HG02642 (cell line): ENCODE results near the gene CHID1.

ENCODE experiments used
- ATAC-seq: cut with Tn5 transposase; IDR thresholded peaks from one replicate; pipeline ENCODE4 v1.9.1; 2021; ENCODE audit warnings: mild to moderate bottlenecking; ENCODE audit not compliant: unreplicated experiment, poor library complexity

Gene CHID1

DNA sequence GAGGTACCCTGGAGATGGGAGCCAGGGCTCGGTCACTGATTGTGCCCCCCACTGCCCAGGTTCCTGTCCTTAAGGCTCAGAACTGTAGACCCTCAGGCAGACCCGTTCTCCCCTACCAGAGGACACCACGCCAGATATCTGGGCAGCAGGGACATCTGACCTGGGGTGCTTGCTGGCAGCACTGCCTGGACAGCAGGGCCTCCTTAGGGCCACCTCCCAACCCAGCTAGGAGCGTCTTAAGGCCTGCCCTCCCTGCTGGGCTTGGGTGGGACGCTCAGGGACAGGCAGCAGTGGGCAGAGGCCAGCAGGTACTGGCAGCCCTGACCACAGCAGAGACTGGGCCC is 71.4 kb downstream of the CHID1 start:
- no peak for ATAC-seq

DNA sequence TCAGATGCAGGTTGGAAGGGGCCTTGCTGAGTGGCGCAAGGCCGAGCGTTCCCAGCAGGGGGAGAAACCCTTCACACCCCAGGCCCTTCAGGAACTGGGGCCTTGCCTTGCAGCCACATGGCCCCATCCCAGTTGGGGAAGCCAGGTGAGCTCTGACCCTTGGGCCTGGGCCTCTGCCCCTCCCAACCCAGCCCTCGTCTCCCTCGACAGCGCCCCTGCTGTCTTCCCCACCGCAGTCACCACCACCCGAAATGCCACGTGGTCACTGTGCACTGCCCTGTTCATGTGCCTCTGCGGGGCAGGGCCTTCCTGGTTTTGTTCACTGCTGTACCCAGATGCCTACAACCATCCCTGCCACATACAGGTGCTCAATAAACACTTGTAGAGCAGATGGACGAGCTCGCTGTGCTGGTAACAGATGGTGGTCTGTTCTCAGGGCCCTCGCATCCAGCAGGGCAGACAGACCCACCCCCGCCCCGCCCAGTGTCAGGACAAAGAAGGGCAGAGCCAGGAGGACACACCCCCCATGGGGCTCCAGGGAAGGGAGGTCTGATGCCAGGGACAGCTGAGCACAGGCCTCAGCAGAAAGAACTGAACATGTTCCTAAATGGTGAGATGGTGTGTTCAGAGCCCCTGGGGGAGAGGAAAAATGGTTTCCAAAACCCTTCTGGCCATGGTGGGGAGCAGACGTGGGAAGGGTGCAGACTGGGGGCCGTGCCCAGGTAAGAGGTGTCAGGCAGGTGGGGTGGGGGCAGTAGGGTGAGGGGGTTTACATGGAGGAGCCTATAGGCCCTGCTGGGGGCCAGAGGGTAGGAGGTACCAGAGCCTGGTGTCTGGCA is 72.0 kb downstream of the CHID1 start:
- ATAC-seq: no peak

DNA sequence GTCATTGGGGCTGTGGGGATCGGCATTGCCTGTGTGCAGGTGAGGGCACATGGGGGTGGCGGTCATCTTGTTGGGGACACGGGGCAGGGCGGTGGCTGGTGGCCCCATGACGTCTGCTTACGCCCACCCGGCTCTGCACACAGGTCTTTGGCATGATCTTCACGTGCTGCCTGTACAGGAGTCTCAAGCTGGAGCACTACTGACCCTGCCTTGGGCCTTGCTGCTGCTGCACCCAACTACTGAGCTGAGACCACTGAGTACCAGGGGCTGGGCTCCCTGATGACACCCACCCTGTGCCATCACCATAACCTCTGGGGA is 72.7 kb downstream of the CHID1 start:
- ATAC-seq: no peak

- no peak for ATAC-seq
These were observed 73.2 kb downstream of the CHID1 start for GRCh38 chr11:837189-837989.

GRCh38 chr11:836700-837099 is 73.9 kb downstream of the CHID1 start:
- ATAC-seq: no peak

- ATAC-seq: no peak
These were observed 74.3 kb downstream of the CHID1 start for GRCh38 chr11:836274-836673.

DNA sequence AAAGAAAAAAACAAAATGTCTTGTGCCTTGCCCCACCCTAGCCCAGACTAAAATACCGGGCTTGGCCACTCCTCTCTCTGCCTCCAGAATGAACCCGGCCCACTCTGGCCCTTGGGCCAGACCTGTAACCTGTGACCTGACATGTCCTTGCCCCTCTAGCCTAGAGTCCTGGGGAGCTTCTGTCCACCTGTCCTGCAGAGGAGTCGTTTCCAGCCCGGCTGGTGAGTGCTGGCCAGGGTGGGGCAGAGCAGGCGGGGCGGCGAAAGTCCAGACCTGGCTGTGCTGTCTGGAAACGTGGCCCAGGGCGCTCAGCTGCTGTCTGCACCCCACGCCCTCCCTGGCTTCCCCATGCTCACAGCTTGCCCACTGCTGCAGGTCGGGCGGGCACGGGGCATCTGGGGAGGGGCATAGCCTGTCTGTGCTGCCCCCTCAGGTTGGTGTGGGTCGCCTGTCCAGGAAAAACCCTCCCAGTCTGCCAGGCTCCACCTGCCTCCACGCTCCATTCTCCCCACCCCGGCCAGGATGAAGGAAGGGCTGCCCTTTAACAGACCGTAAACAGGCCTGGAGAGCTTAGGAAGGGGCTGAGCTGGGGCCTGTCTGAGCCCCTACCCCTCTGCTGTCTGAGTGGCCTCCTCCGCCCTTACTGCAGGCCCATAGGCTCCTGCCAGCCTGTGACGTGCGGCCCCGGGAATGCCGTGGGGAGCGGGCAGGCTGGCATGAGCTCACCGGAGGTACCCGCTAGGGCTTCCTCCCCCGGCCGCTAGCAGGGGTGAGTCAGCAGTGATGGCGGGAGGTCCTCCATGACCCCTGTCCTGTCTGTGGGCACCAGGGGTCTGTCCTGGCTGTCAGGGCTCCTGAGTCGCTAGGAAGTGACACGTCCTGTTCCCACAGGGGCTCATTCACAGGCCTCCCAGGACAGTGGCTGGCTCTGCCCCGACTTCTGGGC is 76.0 kb downstream of the CHID1 start:
- ATAC-seq: no peak

DNA sequence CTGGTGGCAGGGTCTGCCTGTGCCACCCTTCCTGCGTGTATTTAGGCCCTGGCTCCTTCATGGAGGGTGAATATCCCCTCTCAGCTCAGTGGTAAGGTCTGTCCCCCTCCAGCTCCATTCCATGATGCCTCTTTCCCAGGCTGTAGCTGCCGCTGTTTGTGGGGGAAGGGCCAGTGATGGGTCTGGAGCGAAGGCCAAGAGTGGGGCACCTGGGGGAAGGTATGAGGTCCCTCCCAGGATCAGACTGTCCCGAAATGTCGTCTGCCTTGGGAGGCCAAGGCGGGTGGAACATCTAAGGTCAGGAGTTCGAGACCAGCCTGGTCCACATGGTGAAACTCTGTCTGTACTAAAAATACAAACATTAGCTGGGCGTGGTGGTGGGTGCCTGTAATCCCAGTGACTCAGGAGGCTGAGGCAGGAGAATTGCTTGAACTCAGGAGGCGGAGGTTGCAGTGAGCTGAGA is 76.7 kb downstream of the CHID1 start:
- no peak for ATAC-seq

GRCh38 chr11:833114-833791 is 77.4 kb downstream of the CHID1 start:
- peak; percentile 24 for ATAC-seq

DNA sequence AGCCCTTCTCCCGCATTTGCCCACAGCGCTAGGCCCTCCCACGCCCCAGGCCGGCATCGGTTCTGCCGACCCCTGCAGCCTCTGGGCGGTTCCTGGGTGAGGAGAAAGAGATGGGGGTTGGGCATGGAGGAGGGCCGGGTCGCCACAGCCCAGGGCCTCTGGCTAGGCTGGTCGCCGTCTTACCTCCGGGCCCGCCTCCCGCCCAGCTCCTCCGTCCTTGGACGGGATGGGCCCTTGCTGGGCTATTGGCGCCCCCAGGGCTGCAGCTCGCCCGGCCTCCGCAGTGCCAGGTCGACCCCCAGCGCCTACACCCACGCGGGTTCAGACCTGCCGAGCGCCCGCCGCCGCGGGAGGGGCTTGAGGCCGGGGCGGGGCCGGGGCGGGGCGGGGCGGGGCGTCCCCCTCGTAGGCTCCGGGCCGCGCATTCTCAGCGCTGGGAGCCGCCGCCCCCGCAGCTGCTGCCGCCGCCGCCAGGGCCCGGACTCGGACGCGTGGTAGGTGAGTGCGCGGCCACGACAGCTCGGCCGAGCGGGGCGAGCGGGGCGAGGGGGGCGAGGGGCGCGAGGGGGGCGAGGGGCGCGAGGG is 78.0 kb downstream of the CHID1 start, which contains the start of gene CD151:
Gene CD151, plus strand, starts transcription at position 424 of the 585 bp plus-strand sequence. CDS start 3,118 bp downstream, outside the sequence.
- ATAC-seq: peak; percentile 46

GRCh38 chr11:831961-832528 is 78.6 kb downstream of the CHID1 start:
- no peak for ATAC-seq

DNA sequence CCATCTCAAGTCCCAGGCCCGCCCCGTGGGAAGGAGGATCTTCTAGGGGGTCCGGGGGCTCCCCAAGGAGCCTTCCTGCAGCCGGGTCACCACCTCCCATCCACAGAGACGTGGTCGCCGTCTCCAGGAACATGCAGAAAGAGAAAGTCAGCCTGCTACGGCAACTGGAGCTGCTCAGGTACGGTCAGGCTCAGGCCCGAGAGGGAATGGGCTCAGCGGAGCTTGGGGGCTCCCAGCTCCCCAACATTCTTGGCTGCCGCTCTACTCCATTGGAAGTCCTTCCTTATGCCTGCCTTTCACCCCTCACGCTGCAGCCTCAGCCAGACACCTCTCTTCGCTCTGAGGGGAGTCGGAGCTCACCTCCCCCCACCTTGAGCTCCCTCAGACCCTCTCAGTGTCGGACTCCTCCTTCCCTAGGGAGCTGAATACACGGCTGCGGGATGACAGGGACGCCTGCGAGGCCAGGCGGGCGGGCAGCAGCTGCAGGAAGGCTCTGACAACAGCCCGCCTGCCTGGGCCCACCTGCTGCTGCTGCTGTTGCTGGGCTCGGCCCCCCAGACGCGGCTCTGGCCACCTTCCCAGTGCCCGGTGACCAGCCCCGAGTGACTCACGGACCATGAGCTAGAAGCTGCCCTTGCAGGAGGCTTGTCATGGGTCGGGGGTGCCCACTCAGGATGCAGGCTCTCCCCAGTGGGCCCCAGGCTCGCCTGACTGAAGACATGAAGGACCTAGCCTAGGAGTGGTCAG is 79.3 kb downstream of the CHID1 start:
- no peak for ATAC-seq

DNA sequence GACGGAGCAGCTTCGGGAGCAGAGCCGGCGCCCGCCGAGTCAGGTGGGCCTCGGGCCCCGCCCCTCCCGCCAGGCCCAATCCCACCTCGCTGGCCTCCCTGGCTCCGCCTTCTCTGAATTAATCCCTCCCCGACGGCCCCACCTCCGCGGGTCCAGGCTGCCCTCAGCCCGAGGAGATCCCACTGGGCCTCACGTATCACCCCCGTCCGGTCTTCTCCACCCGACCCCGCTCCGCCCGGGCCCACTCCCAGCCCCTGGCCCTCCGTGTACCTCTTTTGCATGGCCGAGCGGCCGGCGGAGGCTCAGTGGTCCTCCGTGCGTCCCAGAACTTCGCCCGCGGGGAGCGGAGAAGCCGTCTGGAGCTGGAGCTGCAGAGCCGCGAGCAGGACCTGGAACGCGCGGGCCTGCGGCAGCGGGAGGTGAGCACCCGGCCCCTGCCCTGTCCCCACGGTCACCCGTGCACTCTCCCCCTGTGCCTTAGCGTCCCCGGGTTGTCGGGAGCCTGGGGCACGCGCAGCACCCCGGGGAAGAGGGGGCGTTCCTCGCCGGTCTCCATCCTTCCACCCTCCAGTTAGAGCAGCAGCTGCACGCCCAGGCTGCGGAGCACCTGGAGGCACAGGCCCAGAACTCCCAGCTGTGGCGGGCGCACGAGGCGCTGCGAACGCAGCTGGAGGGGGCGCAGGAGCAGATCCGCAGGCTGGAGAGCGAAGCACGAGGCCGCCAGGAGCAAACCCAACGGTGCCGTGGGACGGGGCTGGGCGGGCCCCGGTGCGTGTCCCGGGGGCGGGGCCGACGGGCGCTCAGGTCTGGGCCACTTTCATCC is 80.1 kb downstream of the CHID1 start:
- ATAC-seq: peak; percentile 29

DNA sequence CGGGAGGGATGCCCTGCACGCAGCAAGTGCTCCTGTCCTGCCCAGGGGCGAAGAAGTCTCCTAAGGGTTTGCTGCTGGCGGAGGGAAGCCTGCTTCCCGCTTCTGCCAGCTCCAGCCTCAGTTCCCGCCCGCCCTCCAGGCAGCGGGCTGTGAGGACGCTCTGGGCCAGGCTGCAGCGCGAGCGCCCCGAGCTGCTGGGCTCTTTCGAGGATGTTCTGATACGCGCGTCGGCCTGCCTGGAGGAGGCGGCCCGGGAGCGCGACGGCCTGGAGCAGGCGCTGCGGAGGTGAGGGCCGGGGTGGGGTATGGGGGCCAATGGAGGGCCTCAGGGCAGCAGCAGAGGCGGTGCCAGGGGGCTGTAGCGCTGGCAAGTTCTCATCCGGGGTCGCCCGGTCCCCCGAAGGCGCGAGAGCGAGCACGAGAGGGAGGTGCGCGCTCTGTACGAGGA is 80.7 kb downstream of the CHID1 start:
- ATAC-seq: no peak

- no peak for ATAC-seq
These were observed 81.3 kb downstream of the CHID1 start for GRCh38 chr11:829176-829846.

- ATAC-seq: no peak
These were observed 82.0 kb downstream of the CHID1 start for GRCh38 chr11:828506-829175.

- no peak for ATAC-seq
These were observed 82.8 kb downstream of the CHID1 start, which contains the start of gene CRACR2B for GRCh38 chr11:827897-828192. TSS of gene CRACR2B (plus strand) at chr11:827919. CDS start at chr11:828608, 689 bp downstream.
